DND-41 (cell line): ENCODE results near the gene EPHB6.

Source experiments
- ATAC-seq: fragments of 200-7000 bp; cut with Tn5 transposase; 3 replicates; pipeline ENCODE4 v1.9.1; 2021; ENCODE audit warnings: low read depth; ENCODE audit not compliant: insufficient read depth
- DNase-seq: peaks from one replicate; pipeline ENCODE4 v3.0.0-alpha.2; 2020
- H2AFZ ChIP-seq: 2 replicates; pipeline ENCODE4 v1.6.0; 2012; ENCODE audit warnings: low read depth, low read length
- H3K27ac ChIP-seq: 2 replicates; pipeline ENCODE4 v1.5.1; 2012; ENCODE audit warnings: low read length, inconsistent platforms
- H3K27me3 ChIP-seq: fragments of 200-600 bp; sonication (generic); 2 replicates; pipeline ENCODE4 v1.6.0; 2012; ENCODE audit warnings: low read length, mild to moderate bottlenecking, inconsistent platforms; ENCODE audit not compliant: insufficient read depth, poor library complexity
- H3K36me3 ChIP-seq: 2 replicates; pipeline ENCODE4 v1.5.1; 2012; ENCODE audit warnings: low read length, inconsistent platforms; ENCODE audit not compliant: insufficient read depth
- H3K4me1 ChIP-seq: 2 replicates; pipeline ENCODE4 v1.5.1; 2012; ENCODE audit warnings: mild to moderate bottlenecking, low read length; ENCODE audit not compliant: insufficient read depth
- H3K4me2 ChIP-seq: 2 replicates; pipeline ENCODE4 v1.6.0; 2012; ENCODE audit warnings: mild to moderate bottlenecking, moderate library complexity, low read length, inconsistent platforms; ENCODE audit not compliant: insufficient read depth
- H3K4me3 ChIP-seq, 2 experiments: fragments of 200-600 bp in 1 of 2; shearing (Covaris generic) in 1 of 2; 2 replicates each; pipeline ENCODE4 v1.5.1; 2012 to 2016; ENCODE audit warnings: inconsistent platforms in 2 of 2, low read length in 2 of 2, mild to moderate bottlenecking in 2 of 2, low read depth in 1 of 2, moderate library complexity in 1 of 2
- H3K79me2 ChIP-seq: 2 replicates; pipeline ENCODE4 v1.6.0; 2012; ENCODE audit warnings: low read length, inconsistent platforms; ENCODE audit not compliant: insufficient read depth
- H3K9ac ChIP-seq: 2 replicates; pipeline ENCODE4 v1.6.0; 2012; ENCODE audit warnings: low read depth, mild to moderate bottlenecking, inconsistent platforms, low read length, moderate library complexity
- H3K9me3 ChIP-seq: 2 replicates; pipeline ENCODE4 v1.5.1; 2012; ENCODE audit warnings: low read length, moderate library complexity, mild to moderate bottlenecking, inconsistent platforms; ENCODE audit not compliant: insufficient read depth, severe bottlenecking
- H4K20me1 ChIP-seq: 2 replicates; pipeline ENCODE4 v1.6.0; 2012; ENCODE audit warnings: low read length; ENCODE audit not compliant: insufficient read depth
- EZH2 ChIP-seq: IDR thresholded peaks from 3 replicates; pipeline ENCODE4 v1.6.1; 2012; ENCODE audit warnings: borderline replicate concordance, low read depth, mild to moderate bottlenecking, moderate library complexity, low read length, inconsistent platforms; ENCODE audit not compliant: severe bottlenecking
- TF ChIP-seq, protein P1 (sequence below): IDR thresholded peaks from 2 replicates; pipeline ENCODE4 v1.5.1; 2012; ENCODE audit warnings: borderline replicate concordance, low read length, moderate library complexity, mild to moderate bottlenecking; ENCODE audit not compliant: poor library complexity, severe bottlenecking; ENCODE audit errors: extremely low read depth

The EPHB6 gene

DNA sequence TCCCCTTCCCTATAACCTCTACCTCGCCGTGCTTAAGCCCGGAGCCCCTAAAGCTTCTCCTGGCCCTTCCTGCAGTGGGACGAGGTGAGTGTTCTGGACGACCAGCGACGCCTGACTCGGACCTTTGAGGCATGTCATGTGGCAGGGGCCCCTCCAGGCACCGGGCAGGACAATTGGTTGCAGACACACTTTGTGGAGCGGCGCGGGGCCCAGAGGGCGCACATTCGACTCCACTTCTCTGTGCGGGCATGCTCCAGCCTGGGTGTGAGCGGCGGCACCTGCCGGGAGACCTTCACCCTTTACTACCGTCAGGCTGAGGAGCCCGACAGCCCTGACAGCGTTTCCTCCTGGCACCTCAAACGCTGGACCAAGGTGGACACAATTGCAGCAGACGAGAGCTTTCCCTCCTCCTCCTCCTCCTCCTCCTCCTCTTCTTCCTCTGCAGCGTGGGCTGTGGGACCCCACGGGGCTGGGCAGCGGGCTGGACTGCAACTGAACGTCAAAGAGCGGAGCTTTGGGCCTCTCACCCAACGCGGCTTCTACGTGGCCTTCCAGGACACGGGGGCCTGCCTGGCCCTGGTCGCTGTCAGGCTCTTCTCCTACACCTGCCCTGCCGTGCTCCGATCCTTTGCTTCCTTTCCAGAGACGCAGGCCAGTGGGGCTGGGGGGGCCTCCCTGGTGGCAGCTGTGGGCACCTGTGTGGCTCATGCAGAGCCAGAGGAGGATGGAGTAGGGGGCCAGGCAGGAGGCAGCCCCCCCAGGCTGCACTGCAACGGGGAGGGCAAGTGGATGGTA is 9.2 kb downstream of the EPHB6 start:
- no peaks in the 10 kb centered on the region for H3K9me3 ChIP-seq
- no peak overlapping the region for H3K4me3 ChIP-seq
- peaks cover 7% of the 10 kb centered on the region for H3K4me1 ChIP-seq
- no peak for TF ChIP-seq EZH2
- TF ChIP-seq, protein P1, sequence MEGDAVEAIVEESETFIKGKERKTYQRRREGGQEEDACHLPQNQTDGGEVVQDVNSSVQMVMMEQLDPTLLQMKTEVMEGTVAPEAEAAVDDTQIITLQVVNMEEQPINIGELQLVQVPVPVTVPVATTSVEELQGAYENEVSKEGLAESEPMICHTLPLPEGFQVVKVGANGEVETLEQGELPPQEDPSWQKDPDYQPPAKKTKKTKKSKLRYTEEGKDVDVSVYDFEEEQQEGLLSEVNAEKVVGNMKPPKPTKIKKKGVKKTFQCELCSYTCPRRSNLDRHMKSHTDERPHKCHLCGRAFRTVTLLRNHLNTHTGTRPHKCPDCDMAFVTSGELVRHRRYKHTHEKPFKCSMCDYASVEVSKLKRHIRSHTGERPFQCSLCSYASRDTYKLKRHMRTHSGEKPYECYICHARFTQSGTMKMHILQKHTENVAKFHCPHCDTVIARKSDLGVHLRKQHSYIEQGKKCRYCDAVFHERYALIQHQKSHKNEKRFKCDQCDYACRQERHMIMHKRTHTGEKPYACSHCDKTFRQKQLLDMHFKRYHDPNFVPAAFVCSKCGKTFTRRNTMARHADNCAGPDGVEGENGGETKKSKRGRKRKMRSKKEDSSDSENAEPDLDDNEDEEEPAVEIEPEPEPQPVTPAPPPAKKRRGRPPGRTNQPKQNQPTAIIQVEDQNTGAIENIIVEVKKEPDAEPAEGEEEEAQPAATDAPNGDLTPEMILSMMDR, result no peak
- no peaks in the 10 kb centered on the region for H3K27me3 ChIP-seq
- no peak overlapping the region for H2AFZ ChIP-seq
- H3K36me3 ChIP-seq, result peaks cover 97% of the 10 kb centered on the region
- ATAC-seq, result no peak
- no peak for DNase-seq
- H3K27ac ChIP-seq, result no peak overlapping the region
- peaks cover 25% of the 10 kb centered on the region for H3K79me2 ChIP-seq
- H3K4me2 ChIP-seq, result no peak overlapping the region
- H4K20me1 ChIP-seq, result peaks cover 8% of the 10 kb centered on the region; the same call in 1 of the 2 replicates
- no peak overlapping the region for H3K9ac ChIP-seq

DNA sequence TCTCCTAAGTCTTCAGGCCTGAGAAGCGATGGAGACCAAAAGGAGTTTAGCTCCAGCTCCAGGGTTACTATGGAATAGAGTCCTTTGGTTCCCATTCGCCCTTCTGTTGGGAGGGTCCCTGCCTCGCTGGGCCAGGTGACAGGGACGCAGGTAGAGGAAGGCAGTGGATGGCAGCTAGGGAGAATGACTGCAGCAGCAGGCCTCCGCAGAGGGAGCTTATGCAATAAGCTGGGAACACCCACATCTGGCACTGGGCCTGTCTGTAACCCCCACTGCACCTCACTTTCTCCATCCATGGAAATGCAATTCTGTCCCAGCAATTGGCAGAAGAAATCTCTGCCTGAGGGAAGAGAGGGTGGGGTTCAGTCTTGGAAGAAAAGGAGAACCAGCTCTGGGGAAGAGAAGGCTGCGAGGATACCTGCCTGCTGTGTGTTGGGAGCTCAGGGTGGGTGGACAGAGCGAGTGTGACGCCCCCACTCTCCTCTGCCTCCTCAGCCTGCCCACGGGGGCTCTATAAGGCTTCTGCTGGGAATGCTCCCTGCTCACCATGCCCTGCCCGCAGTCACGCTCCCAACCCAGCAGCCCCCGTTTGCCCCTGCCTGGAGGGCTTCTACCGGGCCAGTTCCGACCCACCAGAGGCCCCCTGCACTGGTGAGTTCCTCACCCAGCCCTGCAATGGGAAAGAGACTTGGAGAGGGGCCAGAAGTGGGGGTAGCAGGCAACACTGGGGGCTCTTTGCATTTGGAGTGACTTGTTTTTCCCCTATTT is 10.3 kb downstream of the EPHB6 start:
- H3K4me3 ChIP-seq, result no peak overlapping the region
- no peaks in the 10 kb centered on the region for H3K9me3 ChIP-seq
- no peak overlapping the region for H3K4me2 ChIP-seq
- TF ChIP-seq, protein P1, result no peak
- no peak for TF ChIP-seq EZH2
- no peak overlapping the region for H3K9ac ChIP-seq
- peaks cover 7% of the 10 kb centered on the region; the same call in 1 of the 2 replicates for H4K20me1 ChIP-seq
- peaks cover 3% of the 10 kb centered on the region; the same call in 1 of the 2 replicates for H3K4me1 ChIP-seq
- no peaks in the 10 kb centered on the region for H3K27me3 ChIP-seq
- no peak overlapping the region for H2AFZ ChIP-seq
- DNase-seq, result no peak
- peaks cover 100% of the 10 kb centered on the region for H3K36me3 ChIP-seq
- ATAC-seq, result no peak
- H3K27ac ChIP-seq, result peak overlapping the region; percentile 52; the same call in 1 of the 2 replicates
- peaks cover 14% of the 10 kb centered on the region for H3K79me2 ChIP-seq

DNA sequence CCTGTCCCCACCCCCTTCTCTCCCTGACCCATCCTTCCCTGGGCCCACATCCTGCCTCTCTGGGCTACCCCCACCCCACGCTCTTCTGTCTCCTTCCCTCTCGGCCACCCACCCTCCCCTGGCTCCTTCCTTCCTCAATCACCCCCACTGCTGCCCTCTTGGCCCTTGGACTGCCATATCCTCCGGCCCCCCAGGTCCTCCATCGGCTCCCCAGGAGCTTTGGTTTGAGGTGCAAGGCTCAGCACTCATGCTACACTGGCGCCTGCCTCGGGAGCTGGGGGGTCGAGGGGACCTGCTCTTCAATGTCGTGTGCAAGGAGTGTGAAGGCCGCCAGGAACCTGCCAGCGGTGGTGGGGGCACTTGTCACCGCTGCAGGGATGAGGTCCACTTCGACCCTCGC is 10.9 kb downstream of the EPHB6 start:
- H4K20me1 ChIP-seq, result peaks cover 7% of the 10 kb centered on the region; the same call in 1 of the 2 replicates
- H3K4me3 ChIP-seq, result no peak overlapping the region
- peaks cover 9% of the 10 kb centered on the region for H3K79me2 ChIP-seq
- H3K36me3 ChIP-seq, result peaks cover 100% of the 10 kb centered on the region
- TF ChIP-seq, protein P1, result no peak
- no peak for TF ChIP-seq EZH2
- no peak for DNase-seq
- H3K4me1 ChIP-seq, result 0 out of 2 replicates have a peak, but pooled peaks cover 3% of the 10 kb centered on the region
- no peaks in the 10 kb centered on the region for H3K27me3 ChIP-seq
- no peak overlapping the region for H3K9ac ChIP-seq
- peak overlapping the region; percentile 52 for H3K27ac ChIP-seq
- H3K9me3 ChIP-seq, result no peaks in the 10 kb centered on the region
- no peak overlapping the region for H2AFZ ChIP-seq
- ATAC-seq, result 0 out of 3 replicates have a peak, but pooled peaks have one; percentile 3
- H3K4me2 ChIP-seq, result no peak overlapping the region
